Endothelial cell of umbilical vein (primary cell): ENCODE measurements around the gene MUC3A. TPM values are rescaled to one million over a fixed set of nuclear protein-coding genes. Genes with fewer than 3 reads are reported as not detected.

ENCODE experiments used
- BruUV-seq: library from RNA; stranded (reverse); fragments of 400-500 nt; replicated peaks from 2 replicates; lab custom pipeline; 2021; lab: Mats Ljungman, UMichigan
- CTCF ChIA-PET: fragments of 300-600, 350-600 bp; sonication (Branson Sonifier 250); formaldehyde crosslinking; loops from one replicate; lab custom pipeline; 2021; ENCODE audit warnings: antibody characterized with exemption, inconsistent platforms; lab: Charles Lee
- POLR2A ChIA-PET: fragments of 300-600, 350-600 bp; sonication (Branson Sonifier 250); formaldehyde crosslinking; loops from one replicate; lab custom pipeline; 2021; ENCODE audit warnings: antibody characterized with exemption, inconsistent platforms; lab: Charles Lee
- DNase-seq: peaks from one replicate; pipeline ENCODE4 v3.0.0-alpha.2; 2011; ENCODE audit warnings: low read depth, low spot score
- FAIRE-seq: peaks from 2 replicates; lab custom pipeline; 2011; peaks lifted over from hg19 to GRCh38; lab: Jason Lieb, UNC
- H2AFZ ChIP-seq: 2 replicates; pipeline ENCODE4 v1.6.0; 2012; ENCODE audit warnings: low read depth, low read length, control low read depth, inconsistent platforms
- H3K27ac ChIP-seq: 2 replicates; pipeline ENCODE4 v1.5.1; 2011; ENCODE audit warnings: low read depth, mild to moderate bottlenecking, control low read depth, low read length, moderate library complexity; ENCODE audit not compliant: insufficient read depth
- H3K27me3 ChIP-seq, 2 experiments: 2 replicates each; pipeline versions ENCODE4 v1.6.0 to v1.6.1; 2011; ENCODE audit warnings: low read length in 2 of 2, mixed read lengths in 1 of 2; ENCODE audit not compliant: control insufficient read depth in 2 of 2, insufficient read depth in 2 of 2
- H3K36me3 ChIP-seq, 2 experiments: 2 replicates in 1 of 2; 3 replicates in 1 of 2; pipeline ENCODE4 v1.5.1; 2011; ENCODE audit warnings: low read length in 2 of 2, mild to moderate bottlenecking in 1 of 2, moderate library complexity in 1 of 2; ENCODE audit not compliant: control insufficient read depth in 2 of 2, insufficient read depth in 2 of 2; ENCODE audit errors: extremely low read depth in 1 of 2
- H3K4me1 ChIP-seq: 3 replicates; pipeline ENCODE4 v1.5.1; 2011; ENCODE audit warnings: mild to moderate bottlenecking, low read length; ENCODE audit not compliant: control insufficient read depth, insufficient read depth; ENCODE audit errors: extremely low read depth
- H3K4me2 ChIP-seq: 2 replicates; pipeline ENCODE4 v1.6.1; 2011; ENCODE audit warnings: low read length, control low read depth, mixed read lengths; ENCODE audit not compliant: insufficient read depth
- H3K4me3 ChIP-seq, 3 experiments: fragments of 200-600 bp in 1 of 3; sonication (generic), shearing (Covaris generic) in 1 of 3; replicated peaks in 1 of 3; 2 replicates each; pipeline ENCODE4 v1.5.1; 2011 to 2016; ENCODE audit warnings: control low read depth in 3 of 3, low read length in 3 of 3, mild to moderate bottlenecking in 2 of 3, inconsistent platforms in 1 of 3, low read depth in 1 of 3, moderate library complexity in 1 of 3; ENCODE audit not compliant: insufficient read depth in 1 of 3
- H3K79me2 ChIP-seq: 2 replicates; pipeline ENCODE4 v1.6.0; 2012; ENCODE audit warnings: low read length, inconsistent platforms; ENCODE audit not compliant: control insufficient read depth, insufficient read depth
- H3K9ac ChIP-seq: replicated peaks from 2 replicates; pipeline ENCODE3; 2011; ENCODE audit warnings: low read length, control low read depth; ENCODE audit not compliant: insufficient read depth; ENCODE audit errors: extremely low read depth
- H3K9me1 ChIP-seq: replicated peaks from 3 replicates; pipeline ENCODE4 v1.6.0; 2011; ENCODE audit warnings: mild to moderate bottlenecking, low read length; ENCODE audit not compliant: control insufficient read depth, insufficient read depth; ENCODE audit errors: extremely low read depth
- H3K9me3 ChIP-seq: replicated peaks from 2 replicates; pipeline ENCODE4 v1.5.1; 2012; ENCODE audit warnings: low read length, inconsistent platforms; ENCODE audit not compliant: control insufficient read depth, insufficient read depth
- H4K20me1 ChIP-seq: replicated peaks from 2 replicates; pipeline ENCODE3; 2011; ENCODE audit warnings: mild to moderate bottlenecking, low read length; ENCODE audit not compliant: control insufficient read depth, insufficient read depth; ENCODE audit errors: extremely low read depth
- EZH2 ChIP-seq: IDR thresholded peaks from 2 replicates; pipeline ENCODE4 v1.6.1; 2012; ENCODE audit warnings: borderline replicate concordance, low read depth, mild to moderate bottlenecking, moderate library complexity, low read length, inconsistent platforms; ENCODE audit not compliant: severe bottlenecking
- FOS ChIP-seq: IDR thresholded peaks from 2 replicates; pipeline ENCODE4 v1.6.1; 2011; ENCODE audit warnings: mild to moderate bottlenecking, low read length, moderate library complexity, borderline replicate concordance; ENCODE audit not compliant: insufficient read depth
- GATA2 ChIP-seq: IDR thresholded peaks from 2 replicates; pipeline ENCODE4 v1.7.0; 2011; ENCODE audit warnings: low read depth, mild to moderate bottlenecking, moderate library complexity, mixed read lengths, low read length; ENCODE audit not compliant: insufficient read length, insufficient read depth
- JUN ChIP-seq: IDR thresholded peaks from 2 replicates; pipeline ENCODE4 v1.6.1; 2011; ENCODE audit warnings: borderline replicate concordance, low read depth; ENCODE audit not compliant: insufficient read length, insufficient read depth
- MYC ChIP-seq: IDR thresholded peaks from one replicate; pipeline ENCODE4 v1.6.1; 2011; ENCODE audit warnings: mild to moderate bottlenecking, low read depth, low read length
- POLR2A ChIP-seq: IDR thresholded peaks from 2 replicates; pipeline ENCODE4 v1.6.1; 2012; ENCODE audit warnings: low read depth, mild to moderate bottlenecking, control low read depth, low read length
- POLR2AphosphoS5 ChIP-seq: IDR thresholded peaks from 2 replicates; pipeline ENCODE4 v1.6.1; 2012; ENCODE audit warnings: low read depth, mild to moderate bottlenecking, control low read depth, low read length, moderate library complexity; ENCODE audit not compliant: insufficient read depth
- dilution Hi-C: fragments of 300-500 bp; cut with MboI; formaldehyde crosslinking; loops from one replicate; pipeline ENCODE4 v1.15.0; 2019; ENCODE audit warnings: low sequenced_read_pairs; ENCODE audit not compliant: extremely low pct_ligation_motif_present
- intact Hi-C: fragments of 100-400 bp; cut with micrococcal nuclease; formaldehyde crosslinking; loops from one replicate; pipeline ENCODE4 v1.10.0; 2022
- polyA plus RNA-seq, 4 experiments: library from polyadenylated mRNA; depleted of rRNA in 3 of 4; stranded (reverse) in 3 of 4; unstranded in 1 of 4; fragments of >200 nt; gene quantifications; 2 replicates each; pipeline versions ENCODE4 v1.2.1 to v1.2.3, GENCODE V29; 2011 to 2012; ENCODE audit warnings: missing spikeins in 1 of 4
- total RNA-seq: library from RNA; stranded (reverse); gene quantifications from 2 replicates; pipeline ENCODE4 v1.2.3, GENCODE V29; 2021
- TF ChIP-seq, protein P1 (sequence below), 2 donors: IDR thresholded peaks; 1 replicate in 1 of 2; 2 replicates in 1 of 2; pipeline ENCODE4 v1.5.1; 2011; ENCODE audit warnings: low read length in 2 of 2, mild to moderate bottlenecking in 2 of 2, moderate library complexity in 2 of 2, control low read depth in 1 of 2, inconsistent platforms in 1 of 2, low read depth in 1 of 2; ENCODE audit not compliant: insufficient read depth in 1 of 2; ENCODE audit errors: extremely low read depth in 1 of 2
- TF ChIP-seq, protein P2 (sequence below): IDR thresholded peaks from 2 replicates; pipeline ENCODE4 v1.6.1; 2011; ENCODE audit not compliant: insufficient read depth, insufficient read length

Gene MUC3A
- total and polyA plus RNA-seq, 2 donors (not counting 3 experiments of a cell fraction or from before 2014, with no cell fraction given), result not detected

DNA sequence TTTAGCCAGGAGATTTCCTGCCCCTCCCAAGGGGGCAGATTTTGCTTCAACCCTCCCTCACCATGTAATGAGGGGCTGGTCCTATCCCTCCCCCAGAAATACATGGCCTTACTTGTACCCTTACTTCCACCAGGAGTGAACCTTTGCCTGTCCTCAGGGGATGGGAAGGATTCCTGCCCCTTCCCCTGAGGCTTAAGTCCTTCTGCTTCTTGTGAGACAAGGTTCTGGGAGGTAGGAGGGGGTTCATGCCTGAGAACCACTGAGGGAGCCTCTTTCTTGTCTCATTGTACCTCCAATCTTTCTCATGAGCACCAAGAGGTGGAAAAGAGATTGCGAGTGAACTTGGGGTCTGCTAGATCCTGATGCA is 19.5 kb upstream of the MUC3A start:
- Histone ChIP-seq H3K79me2 (no peaks in the 10 kb centered on the region), H4K20me1 (no peaks in the 10 kb centered on the region), H3K9me1 (no peaks in the 10 kb centered on the region), H3K36me3 (no peaks in the 10 kb centered on the region), H3K9ac (no peak overlapping the region), H3K9me3 (no peaks in the 10 kb centered on the region), H3K4me3 (no peak overlapping the region), H2AFZ (no peak overlapping the region), H3K4me1 (no peaks in the 10 kb centered on the region), H3K4me2 (no peak overlapping the region), H3K27ac (no peak overlapping the region), H3K27me3 (peaks cover 2 to 6% of the 10 kb centered on the region in 2 experiments)
- dilution Hi-C loops, result no loop called here
- TF ChIP-seq FOS, result no peak
- TF ChIP-seq, protein P1, sequence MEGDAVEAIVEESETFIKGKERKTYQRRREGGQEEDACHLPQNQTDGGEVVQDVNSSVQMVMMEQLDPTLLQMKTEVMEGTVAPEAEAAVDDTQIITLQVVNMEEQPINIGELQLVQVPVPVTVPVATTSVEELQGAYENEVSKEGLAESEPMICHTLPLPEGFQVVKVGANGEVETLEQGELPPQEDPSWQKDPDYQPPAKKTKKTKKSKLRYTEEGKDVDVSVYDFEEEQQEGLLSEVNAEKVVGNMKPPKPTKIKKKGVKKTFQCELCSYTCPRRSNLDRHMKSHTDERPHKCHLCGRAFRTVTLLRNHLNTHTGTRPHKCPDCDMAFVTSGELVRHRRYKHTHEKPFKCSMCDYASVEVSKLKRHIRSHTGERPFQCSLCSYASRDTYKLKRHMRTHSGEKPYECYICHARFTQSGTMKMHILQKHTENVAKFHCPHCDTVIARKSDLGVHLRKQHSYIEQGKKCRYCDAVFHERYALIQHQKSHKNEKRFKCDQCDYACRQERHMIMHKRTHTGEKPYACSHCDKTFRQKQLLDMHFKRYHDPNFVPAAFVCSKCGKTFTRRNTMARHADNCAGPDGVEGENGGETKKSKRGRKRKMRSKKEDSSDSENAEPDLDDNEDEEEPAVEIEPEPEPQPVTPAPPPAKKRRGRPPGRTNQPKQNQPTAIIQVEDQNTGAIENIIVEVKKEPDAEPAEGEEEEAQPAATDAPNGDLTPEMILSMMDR (IDR thresholded peaks at IDR 0.05; ENCODE audit: extremely low read depth in 1 of 2, insufficient read depth in 1 of 2, low read depth in 1 of 2, low read length in 2 of 2), result no peak
- TF ChIP-seq, protein P2, sequence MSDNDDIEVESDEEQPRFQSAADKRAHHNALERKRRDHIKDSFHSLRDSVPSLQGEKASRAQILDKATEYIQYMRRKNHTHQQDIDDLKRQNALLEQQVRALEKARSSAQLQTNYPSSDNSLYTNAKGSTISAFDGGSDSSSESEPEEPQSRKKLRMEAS, result no peak
- no peak for TF ChIP-seq POLR2AphosphoS5
- TF ChIP-seq GATA2, result no peak
- no peak for TF ChIP-seq EZH2
- no peak for TF ChIP-seq JUN
- no peak for TF ChIP-seq POLR2A
- TF ChIP-seq MYC, result no peak
- no peak for DNase-seq
- FAIRE-seq, result no peak
- POLR2A ChIA-PET, result no interaction called here
- CTCF ChIA-PET, result interaction anchor here (1.6 kb wide), 1 partner anchor 12 kb away, joined by 3 read pairs; no protein-coding TSS in a partner anchor
- intact Hi-C loops, result no loop called here
- no TSS peak for BruUV-seq
